Measurements from ENCODE around the gene PTPRN2.

- no peak for TF ChIP-seq SP1 (IDR thresholded peaks at IDR 0.05)
- TF ChIP-seq LEF1 (IDR thresholded peaks at IDR 0.05; ENCODE audit: borderline replicate concordance): no peak
Measured at GRCh38 chr7:157683747-157684156, 903.9 kb downstream of the PTPRN2 start.
